ENCODE data around the gene SUMO1. TPM values are rescaled to one million over a fixed set of nuclear protein-coding genes. Genes with fewer than 3 reads are reported as not detected.

SUMO1 gene
- total RNA-seq, 1 donor from 2014 or later = 131 TPM

GRCh38 chr2:202185156-202185555 lies 53.2 kb downstream of the SUMO1 start:
- TF ChIP-seq CTCF (IDR thresholded peaks at IDR 0.05; ENCODE audit: unreplicated experiment) = no peak
- H3K9me3 Mint-ChIP-seq (ENCODE audit: low read depth) = peaks cover 4% of the 10 kb centered on the region
- no peak for DNase-seq (ENCODE audit: low spot score, unreplicated experiment)
- peaks cover 3% of the 10 kb centered on the region for H3K4me1 Mint-ChIP-seq (ENCODE audit: low read depth)
- no peaks in the 10 kb centered on the region for H3K27me3 Mint-ChIP-seq
- no peaks in the 10 kb centered on the region for H3K36me3 Mint-ChIP-seq (ENCODE audit: insufficient read depth)
- no peak overlapping the region for H3K4me3 Mint-ChIP-seq (ENCODE audit: low read depth)
- H3K27ac Mint-ChIP-seq = no peak overlapping the region

DNA sequence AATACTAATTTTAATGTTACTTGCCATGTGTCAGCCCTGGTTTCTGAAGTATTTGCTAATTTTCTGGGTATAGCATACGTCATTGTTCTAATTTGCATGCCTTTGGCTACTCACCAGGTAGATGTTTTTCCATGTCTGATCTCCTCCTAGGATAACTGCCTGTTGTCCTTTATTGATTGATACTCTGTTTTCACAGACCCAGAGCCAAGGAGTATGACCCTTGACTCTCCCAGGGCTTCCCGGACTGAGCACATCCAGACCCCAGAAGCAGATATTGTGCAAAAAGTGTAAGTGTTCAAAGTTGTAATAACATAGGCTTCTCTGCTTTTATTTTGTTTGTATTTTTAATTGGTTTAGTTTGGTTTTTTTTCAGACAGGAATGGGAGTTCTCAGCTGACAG lies 53.8 kb downstream of the SUMO1 start:
- H3K27ac Mint-ChIP-seq = peak overlapping the region; percentile 54
- no peak for DNase-seq (ENCODE audit: low spot score, unreplicated experiment)
- no peaks in the 10 kb centered on the region for H3K36me3 Mint-ChIP-seq (ENCODE audit: insufficient read depth)
- no peaks in the 10 kb centered on the region for H3K27me3 Mint-ChIP-seq
- peaks cover 4% of the 10 kb centered on the region for H3K9me3 Mint-ChIP-seq (ENCODE audit: low read depth)
- H3K4me1 Mint-ChIP-seq (ENCODE audit: low read depth) = peaks cover 3% of the 10 kb centered on the region
- no peak for TF ChIP-seq CTCF (IDR thresholded peaks at IDR 0.05; ENCODE audit: unreplicated experiment)
- H3K4me3 Mint-ChIP-seq (ENCODE audit: low read depth) = no peak overlapping the region

GRCh38 chr2:202178346-202178958 lies 59.9 kb downstream of the SUMO1 start:
- Mint-ChIP-seq H3K27me3 (no peaks in the 10 kb centered on the region), H3K36me3 (ENCODE audit: insufficient read depth) (peaks cover 2% of the 10 kb centered on the region), H3K4me3 (ENCODE audit: low read depth) (no peak overlapping the region), H3K4me1 (ENCODE audit: low read depth) (peaks cover 4% of the 10 kb centered on the region), H3K9me3 (ENCODE audit: low read depth) (peaks cover 7% of the 10 kb centered on the region), H3K27ac (no peak overlapping the region)
- peak; percentile 41 for DNase-seq (ENCODE audit: low spot score, unreplicated experiment)
- TF ChIP-seq CTCF (IDR thresholded peaks at IDR 0.05; ENCODE audit: unreplicated experiment) = peak; percentile 90

DNA sequence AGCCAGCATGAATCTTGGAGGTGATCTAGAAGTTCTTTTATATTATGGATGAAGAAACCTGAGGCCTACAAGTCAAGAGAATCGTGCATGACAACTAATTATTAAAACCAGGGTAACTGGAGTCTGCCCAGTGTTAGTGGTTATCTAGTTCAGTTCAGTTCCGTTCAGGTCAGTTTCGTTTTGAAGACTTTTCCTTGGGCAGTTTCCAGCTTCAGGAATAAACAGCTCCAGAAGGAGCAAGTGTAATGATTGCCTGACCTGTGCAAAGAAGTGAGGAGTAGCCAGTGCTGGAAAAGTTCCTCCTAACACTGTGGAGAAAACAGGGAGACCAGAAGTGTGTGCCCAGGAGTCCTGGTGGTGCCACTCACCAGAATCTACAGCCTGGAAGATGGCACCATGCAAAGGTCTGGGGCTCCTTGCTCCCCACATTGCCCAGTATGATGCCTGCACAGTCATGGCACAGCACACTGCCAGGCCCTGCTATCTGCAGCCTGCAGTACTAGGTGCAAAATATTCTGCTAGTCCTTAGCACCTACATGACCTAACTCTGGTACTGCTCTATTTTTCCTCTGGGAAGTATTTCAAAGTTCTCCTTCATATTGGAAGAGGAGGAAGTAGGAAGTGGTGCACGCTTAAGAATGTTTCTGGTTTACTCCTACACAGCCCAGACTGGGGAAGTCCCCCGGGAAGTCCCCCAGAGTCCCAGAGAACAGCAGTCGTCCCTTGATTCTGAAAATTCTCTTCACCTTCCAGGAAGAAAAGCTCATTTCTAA lies 65.8 kb downstream of the SUMO1 start:
- TF ChIP-seq CTCF (IDR thresholded peaks at IDR 0.05; ENCODE audit: unreplicated experiment) = no peak
- Mint-ChIP-seq H3K4me1 (ENCODE audit: low read depth) (peaks cover 1% of the 10 kb centered on the region), H3K9me3 (ENCODE audit: low read depth) (peaks cover 3% of the 10 kb centered on the region)

GRCh38 chr2:202171241-202171825 lies 67.1 kb downstream of the SUMO1 start:
- no peaks in the 10 kb centered on the region for H3K36me3 Mint-ChIP-seq (ENCODE audit: insufficient read depth)
- no peak overlapping the region for H3K4me3 Mint-ChIP-seq (ENCODE audit: low read depth)
- DNase-seq (ENCODE audit: low spot score, unreplicated experiment) = no peak
- H3K27ac Mint-ChIP-seq = no peak overlapping the region
- peaks cover 1% of the 10 kb centered on the region for H3K4me1 Mint-ChIP-seq (ENCODE audit: low read depth)
- no peak for TF ChIP-seq CTCF (IDR thresholded peaks at IDR 0.05; ENCODE audit: unreplicated experiment)
- peaks cover 36% of the 10 kb centered on the region for H3K27me3 Mint-ChIP-seq
- peaks cover under 1% of the 10 kb centered on the region for H3K9me3 Mint-ChIP-seq (ENCODE audit: low read depth)

More for the DNA sequence above, 65.8 kb downstream of the SUMO1 start:
- no peak overlapping the region for H3K4me3 Mint-ChIP-seq (ENCODE audit: low read depth)
- H3K27ac Mint-ChIP-seq = no peak overlapping the region
- H3K27me3 Mint-ChIP-seq = peaks cover 36% of the 10 kb centered on the region
- peaks cover 2% of the 10 kb centered on the region for H3K36me3 Mint-ChIP-seq (ENCODE audit: insufficient read depth)
- DNase-seq (ENCODE audit: low spot score, unreplicated experiment) = no peak
